Omental fat pad (tissue), 4 donors: ENCODE results near the gene SWSAP1. TPM values are rescaled to one million over a fixed set of nuclear protein-coding genes. Genes with fewer than 3 reads are reported as not detected.

Experiments
- ATAC-seq: fragments of 150-250 bp; one replicate; pipeline ENCODE4 v1.9.1; 2016; ENCODE audit warnings: mild to moderate bottlenecking, moderate library complexity; ENCODE audit not compliant: low FRiP score
- DNase-seq: peaks from one replicate; pipeline ENCODE4 v3.0.0-alpha.2; 2019; ENCODE audit warnings: low spot score
- total RNA-seq, 4 donors: library from RNA; depleted of rRNA; stranded (reverse); fragments of >200 nt; gene quantifications; one replicate each; pipeline ENCODE4 v1.1.0, GENCODE V29; 2016
- TF ChIP-seq, protein P1 (sequence below), 3 donors: fragments of 450-650 bp; IDR thresholded peaks; one replicate each; pipeline ENCODE4 v1.5.1; 2016 to 2017; ENCODE audit warnings: antibody characterized with exemption in 3 of 3, mild to moderate bottlenecking in 3 of 3, moderate library complexity in 2 of 3

Gene SWSAP1
- total RNA-seq, 4 donors from 2014 or later: 0.48 to 3.8 (median 1.6) TPM

- DNase-seq: no peak
- TF ChIP-seq, protein P1, sequence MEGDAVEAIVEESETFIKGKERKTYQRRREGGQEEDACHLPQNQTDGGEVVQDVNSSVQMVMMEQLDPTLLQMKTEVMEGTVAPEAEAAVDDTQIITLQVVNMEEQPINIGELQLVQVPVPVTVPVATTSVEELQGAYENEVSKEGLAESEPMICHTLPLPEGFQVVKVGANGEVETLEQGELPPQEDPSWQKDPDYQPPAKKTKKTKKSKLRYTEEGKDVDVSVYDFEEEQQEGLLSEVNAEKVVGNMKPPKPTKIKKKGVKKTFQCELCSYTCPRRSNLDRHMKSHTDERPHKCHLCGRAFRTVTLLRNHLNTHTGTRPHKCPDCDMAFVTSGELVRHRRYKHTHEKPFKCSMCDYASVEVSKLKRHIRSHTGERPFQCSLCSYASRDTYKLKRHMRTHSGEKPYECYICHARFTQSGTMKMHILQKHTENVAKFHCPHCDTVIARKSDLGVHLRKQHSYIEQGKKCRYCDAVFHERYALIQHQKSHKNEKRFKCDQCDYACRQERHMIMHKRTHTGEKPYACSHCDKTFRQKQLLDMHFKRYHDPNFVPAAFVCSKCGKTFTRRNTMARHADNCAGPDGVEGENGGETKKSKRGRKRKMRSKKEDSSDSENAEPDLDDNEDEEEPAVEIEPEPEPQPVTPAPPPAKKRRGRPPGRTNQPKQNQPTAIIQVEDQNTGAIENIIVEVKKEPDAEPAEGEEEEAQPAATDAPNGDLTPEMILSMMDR (IDR thresholded peaks at IDR 0.05): no peak
- ATAC-seq: no peak
Measured at GRCh38 chr19:11390933-11391680, 16.6 kb downstream of the SWSAP1 start.

- ATAC-seq (no peak), DNase-seq (no peak)
- TF ChIP-seq, protein P1 (IDR thresholded peaks at IDR 0.05): no peak
Measured at GRCh38 chr19:11397089-11397610, 22.7 kb downstream of the SWSAP1 start.

DNA sequence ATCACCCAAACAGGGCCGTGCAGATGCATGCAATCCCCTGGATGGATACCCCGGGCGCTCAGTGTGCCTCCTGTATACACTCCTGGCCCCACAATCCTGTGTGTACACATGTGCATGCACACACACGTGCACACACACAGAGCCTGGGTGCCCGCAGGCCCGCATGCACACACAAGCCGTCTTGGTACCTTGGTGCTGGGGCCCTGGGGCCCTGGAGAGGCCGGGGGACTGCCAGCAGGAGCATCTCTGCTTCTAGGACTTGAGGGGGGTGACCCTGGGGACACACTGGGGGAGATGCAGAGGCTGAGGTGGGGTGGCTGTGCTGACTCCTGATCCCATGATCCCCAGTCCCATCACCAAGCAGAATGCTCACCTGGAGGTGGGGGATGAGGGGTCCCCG is 25.2 kb downstream of the SWSAP1 start:
- TF ChIP-seq, protein P1 (IDR thresholded peaks at IDR 0.05): no peak
- ATAC-seq: no peak
- no peak for DNase-seq

- TF ChIP-seq, protein P1 (IDR thresholded peaks at IDR 0.05): no peak
- no peak for DNase-seq
- no peak for ATAC-seq
Measured at GRCh38 chr19:11400798-11401197, 26.3 kb downstream of the SWSAP1 start.

- DNase-seq (no peak), ATAC-seq (no peak)
- TF ChIP-seq, protein P1 (IDR thresholded peaks at IDR 0.05): no peak
Measured at GRCh38 chr19:11401808-11402543, 27.5 kb downstream of the SWSAP1 start.

- ATAC-seq: no peak
- TF ChIP-seq, protein P1 (IDR thresholded peaks at IDR 0.05): no peak
- no peak for DNase-seq
Measured at GRCh38 chr19:11404588-11405222, 30.2 kb downstream of the SWSAP1 start.
